ENCODE measurements around the gene PTGS1. TPM values are rescaled to one million over a fixed set of nuclear protein-coding genes. Genes with fewer than 3 reads are reported as not detected.
A peak's percentile ranks its signal among the peaks of the same experiment; 100 is the strongest.
"Not testable (repeated sequence)": the region's sequence is repeated elsewhere in the genome, so short reads cannot be mapped to it uniquely, and the experiment has no call there.

Gene PTGS1
- polyA plus RNA-seq, 4 donors: 1.8 to 7.5 (median 3.9) TPM

DNA sequence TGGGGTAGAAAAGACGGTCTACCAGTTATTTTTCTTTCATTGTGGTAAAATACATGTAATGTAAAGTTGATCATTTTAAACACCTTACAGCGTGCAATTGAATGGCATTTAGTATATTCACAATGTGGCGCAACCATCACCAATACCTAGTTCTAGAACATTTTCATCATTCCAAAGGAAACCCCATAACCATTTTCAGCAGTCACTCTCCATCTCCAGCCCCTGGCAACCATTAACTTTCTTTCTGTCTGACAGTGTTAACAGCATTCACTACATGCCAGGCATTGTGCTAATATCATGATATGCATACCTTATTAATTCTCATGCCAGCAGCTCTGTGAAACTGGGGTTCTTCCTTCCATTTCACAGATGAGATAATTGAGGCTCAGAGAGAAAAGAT is 32.0 kb downstream of the PTGS1 start:
- no peaks in the 10 kb centered on the region for H3K36me3 ChIP-seq (ENCODE audit: control insufficient read depth in 3 of 3, insufficient read depth in 2 of 3, low read depth in 1 of 3, low read length in 3 of 3)
- peaks cover 0 to 2% of the 10 kb centered on the region in 2 donors for H3K9me3 ChIP-seq (ENCODE audit: control insufficient read depth in 2 of 2, insufficient read depth in 1 of 2, low read depth in 1 of 2, low read length in 1 of 2)
- WGBS, 3 donors: 91 to 92% (median 91%) methylated on average over 3 of the region's 3 CpGs
- DNase-seq (no peak), FAIRE-seq (no peak)
- no peak overlapping the region for H3K27ac ChIP-seq (ENCODE audit: low read depth in 1 of 3, low read length in 2 of 3)
- no peak overlapping the region for H3K4me3 ChIP-seq (ENCODE audit: low read depth in 1 of 3, low read length in 3 of 3)
- no peaks in the 10 kb centered on the region for H3K4me1 ChIP-seq (ENCODE audit: control insufficient read depth in 3 of 3, insufficient read depth in 2 of 3, low read depth in 1 of 3, low read length in 2 of 3)
- no peaks in the 10 kb centered on the region for H3K27me3 ChIP-seq (ENCODE audit: control insufficient read depth in 3 of 3, insufficient read depth in 3 of 3, low read length in 3 of 3)

GRCh38 chr9:122403381-122404000 is 32.7 kb downstream of the PTGS1 start:
- FAIRE-seq (no peak), DNase-seq (no peak)
- no peak overlapping the region for H3K4me3 ChIP-seq (ENCODE audit: low read depth in 1 of 3, low read length in 3 of 3)
- H3K4me1 ChIP-seq (ENCODE audit: control insufficient read depth in 3 of 3, insufficient read depth in 2 of 3, low read depth in 1 of 3, low read length in 2 of 3): no peaks in the 10 kb centered on the region
- no peaks in the 10 kb centered on the region for H3K36me3 ChIP-seq (ENCODE audit: control insufficient read depth in 3 of 3, insufficient read depth in 2 of 3, low read depth in 1 of 3, low read length in 3 of 3)
- H3K27ac ChIP-seq (ENCODE audit: low read depth in 1 of 3, low read length in 2 of 3): no peak overlapping the region
- H3K27me3 ChIP-seq (ENCODE audit: control insufficient read depth in 3 of 3, insufficient read depth in 3 of 3, low read length in 3 of 3): no peaks in the 10 kb centered on the region
- 48 to 61% (median 53%) methylated on average over 6 of the region's 6 CpGs for WGBS, 3 donors
- H3K9me3 ChIP-seq (ENCODE audit: control insufficient read depth in 2 of 2, insufficient read depth in 1 of 2, low read depth in 1 of 2, low read length in 1 of 2): peaks cover 0 to 2% of the 10 kb centered on the region in 2 donors

GRCh38 chr9:122405304-122406069 is 34.7 kb downstream of the PTGS1 start:
- H3K4me3 ChIP-seq (ENCODE audit: low read depth in 1 of 3, low read length in 3 of 3); H3K9me3 ChIP-seq (ENCODE audit: control insufficient read depth in 2 of 2, insufficient read depth in 1 of 2, low read depth in 1 of 2, low read length in 1 of 2); H3K36me3 ChIP-seq (ENCODE audit: control insufficient read depth in 3 of 3, insufficient read depth in 2 of 3, low read depth in 1 of 3, low read length in 3 of 3); H3K27ac ChIP-seq (ENCODE audit: low read depth in 1 of 3, low read length in 2 of 3); H3K27me3 ChIP-seq (ENCODE audit: control insufficient read depth in 3 of 3, insufficient read depth in 3 of 3, low read length in 3 of 3); FAIRE-seq; DNase-seq; H3K4me1 ChIP-seq (ENCODE audit: control insufficient read depth in 3 of 3, insufficient read depth in 2 of 3, low read depth in 1 of 3, low read length in 2 of 3): not testable (repeated sequence)
- 82 to 83% (median 83%) methylated on average over 15 of the region's 15 CpGs for WGBS, 3 donors

- H3K27ac ChIP-seq (ENCODE audit: low read depth in 1 of 3, low read length in 2 of 3): no peak overlapping the region
These were observed 35.5 kb downstream of the PTGS1 start for GRCh38 chr9:122406070-122406890.

GRCh38 chr9:122414108-122414507 is 43.3 kb downstream of the PTGS1 start:
- not testable (repeated sequence) for H3K36me3 ChIP-seq (ENCODE audit: control insufficient read depth in 3 of 3, insufficient read depth in 2 of 3, low read depth in 1 of 3, low read length in 3 of 3); H3K9me3 ChIP-seq (ENCODE audit: control insufficient read depth in 2 of 2, insufficient read depth in 1 of 2, low read depth in 1 of 2, low read length in 1 of 2); H3K27ac ChIP-seq (ENCODE audit: low read depth in 1 of 3, low read length in 2 of 3); H3K4me3 ChIP-seq (ENCODE audit: low read depth in 1 of 3, low read length in 3 of 3); FAIRE-seq; DNase-seq; H3K27me3 ChIP-seq (ENCODE audit: control insufficient read depth in 3 of 3, insufficient read depth in 3 of 3, low read length in 3 of 3); H3K4me1 ChIP-seq (ENCODE audit: control insufficient read depth in 3 of 3, insufficient read depth in 2 of 3, low read depth in 1 of 3, low read length in 2 of 3)
- 69 to 77% (median 73%) methylated on average over 7 of the region's 7 CpGs for WGBS, 3 donors

More at GRCh38 chr9:122406070-122406890, 35.5 kb downstream of the PTGS1 start:
- 28 to 83% (median 79%) methylated on average over 44 to 61 of the region's 61 CpGs for WGBS, 3 donors
- Histone ChIP-seq H3K4me1 (ENCODE audit: control insufficient read depth in 3 of 3, insufficient read depth in 2 of 3, low read depth in 1 of 3, low read length in 2 of 3) (no peaks in the 10 kb centered on the region), H3K27me3 (ENCODE audit: control insufficient read depth in 3 of 3, insufficient read depth in 3 of 3, low read length in 3 of 3) (no peaks in the 10 kb centered on the region), H3K4me3 (ENCODE audit: low read depth in 1 of 3, low read length in 3 of 3) (peak overlapping the region in 1 of 3 donors; percentile 38), H3K9me3 (ENCODE audit: control insufficient read depth in 2 of 2, insufficient read depth in 1 of 2, low read depth in 1 of 2, low read length in 1 of 2) (no peaks in the 10 kb centered on the region), H3K36me3 (ENCODE audit: control insufficient read depth in 3 of 3, insufficient read depth in 2 of 3, low read depth in 1 of 3, low read length in 3 of 3) (no peaks in the 10 kb centered on the region)
- no peak for DNase-seq
- FAIRE-seq: no peak

- H3K36me3 ChIP-seq (ENCODE audit: control insufficient read depth in 3 of 3, insufficient read depth in 2 of 3, low read depth in 1 of 3, low read length in 3 of 3): no peaks in the 10 kb centered on the region
- peaks cover 0 to 14% of the 10 kb centered on the region in 2 donors for H3K9me3 ChIP-seq (ENCODE audit: control insufficient read depth in 2 of 2, insufficient read depth in 1 of 2, low read depth in 1 of 2, low read length in 1 of 2)
- H3K27me3 ChIP-seq (ENCODE audit: control insufficient read depth in 3 of 3, insufficient read depth in 3 of 3, low read length in 3 of 3): no peaks in the 10 kb centered on the region
- H3K4me1 ChIP-seq (ENCODE audit: control insufficient read depth in 3 of 3, insufficient read depth in 2 of 3, low read depth in 1 of 3, low read length in 2 of 3): no peaks in the 10 kb centered on the region
- H3K27ac ChIP-seq (ENCODE audit: low read depth in 1 of 3, low read length in 2 of 3): no peak overlapping the region
- FAIRE-seq (no peak), DNase-seq (no peak)
- no peak overlapping the region for H3K4me3 ChIP-seq (ENCODE audit: low read depth in 1 of 3, low read length in 3 of 3)
These were observed 47.2 kb downstream of the PTGS1 start for GRCh38 chr9:122418016-122418415.

GRCh38 chr9:122420315-122420714 is 49.5 kb downstream of the PTGS1 start:
- H3K36me3 ChIP-seq (ENCODE audit: control insufficient read depth in 3 of 3, insufficient read depth in 2 of 3, low read depth in 1 of 3, low read length in 3 of 3): no peaks in the 10 kb centered on the region
- no peak overlapping the region for H3K27ac ChIP-seq (ENCODE audit: low read depth in 1 of 3, low read length in 2 of 3)
- DNase-seq (no peak), FAIRE-seq (no peak)
- 79 to 81% (median 79%) methylated on average over 3 of the region's 3 CpGs for WGBS, 3 donors
- peaks cover 0 to 14% of the 10 kb centered on the region in 2 donors for H3K9me3 ChIP-seq (ENCODE audit: control insufficient read depth in 2 of 2, insufficient read depth in 1 of 2, low read depth in 1 of 2, low read length in 1 of 2)
- H3K27me3 ChIP-seq (ENCODE audit: control insufficient read depth in 3 of 3, insufficient read depth in 3 of 3, low read length in 3 of 3): no peaks in the 10 kb centered on the region
- H3K4me1 ChIP-seq (ENCODE audit: control insufficient read depth in 3 of 3, insufficient read depth in 2 of 3, low read depth in 1 of 3, low read length in 2 of 3): no peaks in the 10 kb centered on the region
- H3K4me3 ChIP-seq (ENCODE audit: low read depth in 1 of 3, low read length in 3 of 3): no peak overlapping the region

DNA sequence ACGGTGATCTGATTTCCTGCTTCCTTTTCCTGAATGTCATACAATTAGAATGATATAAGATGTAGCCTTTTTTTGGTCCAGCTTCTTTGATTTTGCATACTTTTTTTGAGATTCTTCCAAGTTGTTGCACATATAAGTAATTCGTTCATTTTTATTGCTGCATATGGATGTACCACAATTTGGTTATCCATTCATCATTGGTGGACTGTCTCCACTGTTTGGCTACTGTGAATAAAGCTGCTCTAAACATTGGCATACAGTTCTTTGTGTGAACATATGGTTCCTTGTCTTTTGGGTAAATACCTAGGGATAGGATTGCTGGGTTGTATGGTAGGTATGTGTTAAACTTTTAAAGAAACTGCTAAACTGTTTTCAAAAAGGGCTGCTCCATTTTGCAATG is 54.3 kb downstream of the PTGS1 start:
- no peak for FAIRE-seq

More for the DNA sequence above, 54.3 kb downstream of the PTGS1 start:
- no peak overlapping the region for H3K4me3 ChIP-seq (ENCODE audit: low read depth in 1 of 3, low read length in 3 of 3)
- WGBS, 3 donors: 42 to 49% (median 43%) methylated on average over 2 of the region's 2 CpGs
- no peak for DNase-seq
- H3K36me3 ChIP-seq (ENCODE audit: control insufficient read depth in 3 of 3, insufficient read depth in 2 of 3, low read depth in 1 of 3, low read length in 3 of 3): no peaks in the 10 kb centered on the region
- H3K9me3 ChIP-seq (ENCODE audit: control insufficient read depth in 2 of 2, insufficient read depth in 1 of 2, low read depth in 1 of 2, low read length in 1 of 2): peaks cover 0 to 11% of the 10 kb centered on the region in 2 donors
- no peaks in the 10 kb centered on the region for H3K4me1 ChIP-seq (ENCODE audit: control insufficient read depth in 3 of 3, insufficient read depth in 2 of 3, low read depth in 1 of 3, low read length in 2 of 3)
- H3K27ac ChIP-seq (ENCODE audit: low read depth in 1 of 3, low read length in 2 of 3): no peak overlapping the region
- H3K27me3 ChIP-seq (ENCODE audit: control insufficient read depth in 3 of 3, insufficient read depth in 3 of 3, low read length in 3 of 3): no peaks in the 10 kb centered on the region
